Nephron (organoid): ENCODE results near the gene BMP8A.
"Not testable (repeated sequence)": the region's sequence is repeated elsewhere in the genome, so short reads cannot be mapped to it uniquely, and the experiment has no call there.

Experiments used
- H3K27ac Mint-ChIP-seq, 3 experiments: 2 replicates each; pipeline ENCODE4 v1.8.0; 2020; ENCODE audit warnings: mixed read lengths in 3 of 3, mild to moderate bottlenecking in 2 of 3, moderate library complexity in 1 of 3
- H3K27me3 Mint-ChIP-seq: 2 replicates; pipeline ENCODE4 v1.8.0; 2021; ENCODE audit warnings: low read depth, mild to moderate bottlenecking, moderate library complexity, mixed read lengths
- H3K36me3 Mint-ChIP-seq: 2 replicates; pipeline ENCODE4 v1.8.0; 2020; ENCODE audit warnings: low read depth, mixed read lengths
- H3K4me1 Mint-ChIP-seq: 2 replicates; pipeline ENCODE4 v1.8.0; 2020; ENCODE audit warnings: mixed read lengths
- H3K4me3 Mint-ChIP-seq, 3 experiments: 2 replicates each; pipeline ENCODE4 v1.8.0; 2020; ENCODE audit warnings: mild to moderate bottlenecking in 3 of 3, mixed read lengths in 3 of 3, moderate library complexity in 2 of 3
- H3K9me3 Mint-ChIP-seq: 2 replicates; pipeline ENCODE4 v1.8.0; 2020; ENCODE audit warnings: mixed read lengths
- CTCF ChIP-seq, 3 experiments: fragments of 200-600 bp; sonication (generic); IDR thresholded peaks; one replicate each; pipeline ENCODE4 v1.5.0; 2021; ENCODE audit warnings: antibody characterized with exemption in 3 of 3; ENCODE audit not compliant: unreplicated experiment in 3 of 3

The BMP8A gene

GRCh38 chr1:39509360-39510009 lies 18.0 kb downstream of the BMP8A start:
- Mint-ChIP-seq H3K4me1 (peaks cover 21% of the 10 kb centered on the region), H3K27ac (peak overlapping the region in 1 of 3 experiments; percentile 71), H3K4me3 (no peak overlapping the region), H3K9me3 (no peaks in the 10 kb centered on the region), H3K27me3 (peaks cover 9% of the 10 kb centered on the region), H3K36me3 (no peaks in the 10 kb centered on the region)
- no peak for TF ChIP-seq CTCF (IDR thresholded peaks at IDR 0.05; ENCODE audit: unreplicated experiment in 3 of 3)

GRCh38 chr1:39510570-39511186 lies 19.2 kb downstream of the BMP8A start:
- not testable (repeated sequence) for H3K36me3 Mint-ChIP-seq, H3K4me3 Mint-ChIP-seq, H3K9me3 Mint-ChIP-seq, H3K27ac Mint-ChIP-seq, H3K27me3 Mint-ChIP-seq
- peaks cover 21% of the 10 kb centered on the region for H3K4me1 Mint-ChIP-seq

- H3K27me3 Mint-ChIP-seq, H3K4me3 Mint-ChIP-seq, H3K36me3 Mint-ChIP-seq, H3K9me3 Mint-ChIP-seq, H3K27ac Mint-ChIP-seq: not testable (repeated sequence)
- H3K4me1 Mint-ChIP-seq: peaks cover 21% of the 10 kb centered on the region
These were observed 20.0 kb downstream of the BMP8A start for GRCh38 chr1:39511477-39511876.

GRCh38 chr1:39512234-39512847 lies 20.9 kb downstream of the BMP8A start:
- H3K27ac Mint-ChIP-seq, H3K36me3 Mint-ChIP-seq, H3K4me3 Mint-ChIP-seq, H3K27me3 Mint-ChIP-seq, H3K9me3 Mint-ChIP-seq: not testable (repeated sequence)
- H3K4me1 Mint-ChIP-seq: peaks cover 17% of the 10 kb centered on the region

- H3K4me3 Mint-ChIP-seq, H3K9me3 Mint-ChIP-seq, H3K27me3 Mint-ChIP-seq, H3K36me3 Mint-ChIP-seq, H3K4me1 Mint-ChIP-seq, H3K27ac Mint-ChIP-seq: not testable (repeated sequence)
These were observed 23.3 kb downstream of the BMP8A start for GRCh38 chr1:39514710-39515124.

GRCh38 chr1:39515131-39516086 lies 24.0 kb downstream of the BMP8A start:
- not testable (repeated sequence) for H3K4me1 Mint-ChIP-seq, H3K9me3 Mint-ChIP-seq, H3K27ac Mint-ChIP-seq, H3K36me3 Mint-ChIP-seq, H3K27me3 Mint-ChIP-seq
- H3K4me3 Mint-ChIP-seq: peak overlapping the region; percentile 55 to 70 (median 67)

GRCh38 chr1:39516841-39517240 lies 25.4 kb downstream of the BMP8A start:
- not testable (repeated sequence) for H3K36me3 Mint-ChIP-seq, H3K9me3 Mint-ChIP-seq, H3K27ac Mint-ChIP-seq

GRCh38 chr1:39517936-39518335 lies 26.5 kb downstream of the BMP8A start:
- H3K4me1 Mint-ChIP-seq, H3K4me3 Mint-ChIP-seq, H3K27me3 Mint-ChIP-seq, H3K27ac Mint-ChIP-seq, H3K9me3 Mint-ChIP-seq, H3K36me3 Mint-ChIP-seq: not testable (repeated sequence)

More at GRCh38 chr1:39516841-39517240, 25.4 kb downstream of the BMP8A start:
- H3K4me3 Mint-ChIP-seq: peak overlapping the region in 1 of 3 experiments; percentile 39
- not testable (repeated sequence) for H3K27me3 Mint-ChIP-seq, H3K4me1 Mint-ChIP-seq

- H3K36me3 Mint-ChIP-seq, H3K9me3 Mint-ChIP-seq, H3K27me3 Mint-ChIP-seq, H3K4me1 Mint-ChIP-seq: not testable (repeated sequence)
- Mint-ChIP-seq H3K4me3 (peak overlapping the region in 1 of 3 experiments; percentile 50), H3K27ac (peak overlapping the region in 1 of 3 experiments; percentile 56)
These were observed 27.9 kb downstream of the BMP8A start for GRCh38 chr1:39519376-39519775.

GRCh38 chr1:39522221-39522620 lies 30.8 kb downstream of the BMP8A start:
- H3K4me3 Mint-ChIP-seq, H3K27me3 Mint-ChIP-seq, H3K4me1 Mint-ChIP-seq, H3K27ac Mint-ChIP-seq, H3K9me3 Mint-ChIP-seq, H3K36me3 Mint-ChIP-seq: not testable (repeated sequence)
